Activated naive CD8-positive, alpha-beta T cell treated with anti-CD3 and anti-CD28 coated beads, Interleukin-2, amount 10 ng/mL, durations not matched to agents 7 days and 5 days (primary cell): ENCODE measurements around the gene FBRS. TPM values are rescaled to one million over a fixed set of nuclear protein-coding genes. Genes with fewer than 3 reads are reported as not detected.

Source experiments
- ATAC-seq: fragments of 150-1000 bp; cut with Tn5 transposase; one replicate; pipeline ENCODE4 v1.10.0; 2021; ENCODE audit warnings: low read depth, moderate library complexity
- POLR2A ChIA-PET: fragments of 350-600 bp; sonication (Branson Sonifier 250); formaldehyde crosslinking; loops from one replicate; lab custom pipeline; 2021; ENCODE audit warnings: antibody characterized with exemption; lab: Charles Lee
- DNase-seq: peaks from one replicate; pipeline ENCODE4 v3.0.0; 2021
- H3K27ac Mint-ChIP-seq: one replicate; pipeline ENCODE4 v1.8.0; 2022; ENCODE audit warnings: mild to moderate bottlenecking, mixed read lengths
- H3K27me3 Mint-ChIP-seq: one replicate; pipeline ENCODE4 v1.8.0; 2022; ENCODE audit warnings: mild to moderate bottlenecking, moderate library complexity, mixed read lengths
- H3K36me3 Mint-ChIP-seq: one replicate; pipeline ENCODE4 v1.8.0; 2021; ENCODE audit warnings: mild to moderate bottlenecking, mixed read lengths
- H3K4me1 Mint-ChIP-seq: one replicate; pipeline ENCODE4 v1.8.0; 2021; ENCODE audit warnings: mixed read lengths
- H3K4me3 Mint-ChIP-seq: one replicate; pipeline ENCODE4 v1.8.0; 2022; ENCODE audit warnings: mild to moderate bottlenecking, moderate library complexity, mixed read lengths
- H3K9me3 Mint-ChIP-seq: one replicate; pipeline ENCODE4 v1.8.0; 2021; ENCODE audit warnings: mixed read lengths
- total RNA-seq, 2 experiments: library from RNA; stranded (reverse); gene quantifications; one replicate each; pipeline ENCODE4 v1.2.3, GENCODE V29; 2021

The FBRS gene
- total RNA-seq, 2 experiments from 2014 or later: 140 to 143 TPM

DNA sequence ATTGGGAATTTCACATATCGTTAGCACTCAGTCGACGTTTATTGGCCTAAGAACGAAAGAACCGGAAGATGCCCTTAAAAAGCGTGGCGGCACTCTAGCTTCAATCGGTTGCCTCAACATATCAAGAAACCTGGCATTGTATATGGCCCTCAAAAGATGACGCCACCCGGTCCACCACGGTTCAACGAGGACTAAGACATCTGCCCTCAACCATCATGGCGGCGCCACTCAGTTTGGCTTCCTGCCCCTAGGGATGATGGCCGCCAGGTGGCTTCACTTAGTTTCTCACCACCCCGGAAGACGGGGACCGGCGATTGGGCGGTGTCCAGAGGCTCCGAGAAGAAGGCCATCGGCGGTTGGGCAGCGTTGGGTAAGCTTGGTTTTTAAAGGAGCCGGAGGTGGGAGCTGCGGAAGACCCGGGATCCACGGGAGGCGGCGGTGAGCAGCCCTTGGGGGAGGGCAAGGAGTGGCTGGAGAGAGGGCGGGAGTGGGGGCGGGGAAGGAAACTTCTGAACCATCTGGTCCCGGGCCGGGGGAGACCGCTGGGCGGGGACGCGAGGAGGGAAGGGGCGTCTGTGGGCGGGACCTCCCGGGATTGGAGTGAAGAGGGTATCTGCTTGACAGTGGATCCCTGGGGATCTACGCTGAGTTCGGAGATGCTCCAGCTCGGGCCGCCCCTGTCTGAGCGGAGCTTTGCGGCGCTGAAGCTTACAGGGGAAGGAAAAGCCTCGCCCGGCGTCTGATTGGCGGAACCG lies 7.7 kb upstream of the FBRS start, which contains the start of gene PRR14:
Gene PRR14 (plus strand): TSS at position 592 of the 755 bp plus-strand sequence. CDS start 686 bp downstream, outside the sequence.
- Mint-ChIP-seq H3K4me3 (peak within 1 kb of the TSS; percentile 98), H3K36me3 (peaks cover 5% of the 10 kb centered on the region), H3K27ac (peak within 1 kb of the TSS; percentile 99), H3K4me1 (peaks cover 28% of the 10 kb centered on the region), H3K27me3 (no peaks in the 10 kb centered on the region), H3K9me3 (no peaks in the 10 kb centered on the region)
- POLR2A ChIA-PET: interaction anchor here (0.6 to 2.7 kb wide), 17 partner anchors 9 to 530 kb away, joined by 3 to 38 read pairs (median 4); partner anchors contain the start of genes CORO1A, DCTPP1, FBRS and SRCAP
- ATAC-seq (peak; percentile 85), DNase-seq (peak; percentile 94)

DNA sequence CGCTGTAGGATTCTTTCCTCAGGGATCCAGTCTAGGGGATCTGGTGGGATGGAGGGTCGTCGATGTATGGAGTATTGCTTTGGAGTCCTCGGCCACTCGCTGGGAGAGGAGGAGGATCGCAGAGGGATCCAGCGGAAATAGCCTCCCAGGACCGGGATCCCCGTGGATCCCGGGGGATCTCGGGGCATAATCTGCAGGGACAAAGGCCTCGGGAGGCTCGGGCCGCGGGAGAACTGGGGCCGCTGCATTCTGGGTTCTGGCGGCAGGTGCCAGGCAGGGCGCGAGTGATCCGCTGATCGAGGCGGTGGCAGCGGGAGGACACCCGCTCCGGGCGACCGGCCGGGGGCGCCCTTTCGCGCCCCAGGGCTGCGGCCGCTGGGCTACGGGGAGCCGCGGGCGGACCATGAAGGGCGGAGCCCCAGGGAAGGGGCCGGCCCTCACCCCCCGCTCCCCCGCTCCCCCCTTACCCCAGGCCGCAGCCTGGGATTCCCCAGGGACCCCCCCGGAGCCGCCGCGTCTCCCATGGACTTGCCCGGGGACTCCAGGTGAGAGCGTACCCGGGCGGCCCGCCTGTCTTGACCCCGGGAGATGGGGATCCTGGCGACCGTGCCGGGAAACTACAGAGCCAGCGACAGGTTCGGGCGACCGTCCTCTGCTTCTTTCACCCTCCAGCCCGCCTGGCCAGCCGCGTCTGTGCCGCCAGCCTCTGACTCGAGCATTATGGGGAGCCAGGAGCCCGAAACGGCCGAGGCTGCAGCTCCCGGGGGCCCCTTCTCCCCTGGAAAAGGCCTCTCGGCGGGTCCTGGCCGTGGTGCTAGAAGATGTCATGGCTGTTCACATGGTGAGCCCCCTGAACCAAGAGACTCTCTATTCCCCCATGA lies 6.9 kb upstream of the FBRS start:
- Mint-ChIP-seq H3K36me3 (peaks cover 8% of the 10 kb centered on the region), H3K9me3 (no peaks in the 10 kb centered on the region), H3K4me1 (peaks cover 28% of the 10 kb centered on the region), H3K27me3 (no peaks in the 10 kb centered on the region), H3K4me3 (peak overlapping the region; percentile 98), H3K27ac (peak overlapping the region; percentile 99)
- peak; percentile 62 for ATAC-seq
- POLR2A ChIA-PET: interaction anchor here (0.6 to 2.7 kb wide), 13 partner anchors 8 to 531 kb away, joined by 3 to 38 read pairs (median 4); partner anchors contain the start of genes CORO1A, FBRS, SRCAP and ZNF688
- peak; percentile 86 for DNase-seq

DNA sequence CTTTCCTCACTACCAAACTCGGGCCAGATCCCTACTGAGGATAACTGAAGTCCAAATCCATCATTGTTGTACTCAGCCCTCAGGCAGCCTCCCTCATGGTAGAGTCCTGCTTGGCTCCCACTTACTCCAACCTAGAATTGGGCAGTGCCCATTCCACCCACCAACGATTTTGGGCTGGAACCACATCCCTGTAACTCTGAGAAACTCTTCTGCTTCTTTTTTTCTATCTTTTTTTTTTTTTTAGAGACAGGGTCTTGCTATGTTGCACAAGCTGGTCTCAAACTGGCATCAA lies 6.3 kb upstream of the FBRS start:
- H3K36me3 Mint-ChIP-seq: peaks cover 11% of the 10 kb centered on the region
- POLR2A ChIA-PET: interaction anchor here (0.7 to 1.7 kb wide), 4 partner anchors 8 to 47 kb away, joined by 3 to 4 read pairs (median 4); partner anchors contain the start of genes SRCAP and ZNF689
- H3K9me3 Mint-ChIP-seq: no peaks in the 10 kb centered on the region

DNA sequence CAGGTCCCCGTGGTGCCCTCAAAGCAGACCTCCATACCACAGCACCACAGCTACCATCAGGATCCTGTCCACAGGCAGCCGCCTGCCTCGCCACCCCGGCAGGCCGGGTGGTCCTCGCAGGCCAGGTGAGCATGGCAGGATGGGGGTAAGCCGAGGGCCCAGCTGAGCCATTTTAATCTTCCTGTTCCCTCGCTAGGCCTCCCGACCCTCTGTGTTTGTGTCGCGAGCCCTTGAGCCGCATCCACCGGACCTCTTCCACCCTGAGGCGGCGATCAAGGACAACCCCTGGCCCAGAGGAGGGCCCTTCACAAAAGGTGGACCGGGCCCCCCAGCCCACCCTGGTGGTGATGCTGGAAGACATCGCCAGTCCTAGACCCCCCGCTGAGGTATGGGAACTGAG lies 5.5 kb upstream of the FBRS start:
- no peaks in the 10 kb centered on the region for H3K9me3 Mint-ChIP-seq

More for the DNA sequence above, 6.3 kb upstream of the FBRS start:
- Mint-ChIP-seq H3K4me1 (peaks cover 26% of the 10 kb centered on the region), H3K4me3 (peak overlapping the region; percentile 93), H3K27me3 (no peaks in the 10 kb centered on the region), H3K27ac (peak overlapping the region; percentile 86)
- ATAC-seq (no peak), DNase-seq (no peak)

DNA sequence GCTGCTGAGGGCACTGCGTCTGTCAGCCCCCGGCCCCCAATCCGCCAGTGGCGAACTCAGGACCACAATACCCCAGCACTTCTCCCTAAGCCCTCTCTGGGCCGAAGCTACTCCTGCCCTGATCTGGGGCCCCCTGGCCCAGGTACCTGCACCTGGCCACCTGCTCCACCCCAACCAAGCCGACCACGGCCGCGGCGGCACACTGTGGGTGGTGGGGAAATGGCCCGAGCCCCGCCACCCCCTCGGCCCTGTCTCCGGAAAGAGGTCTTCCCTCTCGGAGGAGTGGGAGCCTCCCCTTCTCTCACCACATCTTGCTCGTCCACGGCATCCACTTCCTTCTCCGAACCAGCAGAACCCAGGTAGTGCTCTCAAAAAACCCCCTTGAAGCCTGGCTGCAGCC lies 3.4 kb upstream of the FBRS start:
- peaks cover 29% of the 10 kb centered on the region for H3K4me1 Mint-ChIP-seq
- no peak for DNase-seq
- peaks cover 11% of the 10 kb centered on the region for H3K36me3 Mint-ChIP-seq
- no peak for ATAC-seq
- peak overlapping the region; percentile 43 for H3K27ac Mint-ChIP-seq
- no peaks in the 10 kb centered on the region for H3K9me3 Mint-ChIP-seq
- POLR2A ChIA-PET: no interaction called here
- H3K4me3 Mint-ChIP-seq: no peak overlapping the region
- H3K27me3 Mint-ChIP-seq: no peaks in the 10 kb centered on the region

More for the DNA sequence above, 5.5 kb upstream of the FBRS start:
- POLR2A ChIA-PET: interaction anchor here (0.7 kb wide), 2 partner anchors 8 to 12 kb away, joined by 3 to 4 read pairs; no protein-coding TSS in a partner anchor
- Mint-ChIP-seq H3K36me3 (peaks cover 11% of the 10 kb centered on the region), H3K4me3 (peak overlapping the region; percentile 93), H3K27ac (peak overlapping the region; percentile 86), H3K27me3 (no peaks in the 10 kb centered on the region), H3K4me1 (peaks cover 32% of the 10 kb centered on the region)
- ATAC-seq: no peak
- no peak for DNase-seq

DNA sequence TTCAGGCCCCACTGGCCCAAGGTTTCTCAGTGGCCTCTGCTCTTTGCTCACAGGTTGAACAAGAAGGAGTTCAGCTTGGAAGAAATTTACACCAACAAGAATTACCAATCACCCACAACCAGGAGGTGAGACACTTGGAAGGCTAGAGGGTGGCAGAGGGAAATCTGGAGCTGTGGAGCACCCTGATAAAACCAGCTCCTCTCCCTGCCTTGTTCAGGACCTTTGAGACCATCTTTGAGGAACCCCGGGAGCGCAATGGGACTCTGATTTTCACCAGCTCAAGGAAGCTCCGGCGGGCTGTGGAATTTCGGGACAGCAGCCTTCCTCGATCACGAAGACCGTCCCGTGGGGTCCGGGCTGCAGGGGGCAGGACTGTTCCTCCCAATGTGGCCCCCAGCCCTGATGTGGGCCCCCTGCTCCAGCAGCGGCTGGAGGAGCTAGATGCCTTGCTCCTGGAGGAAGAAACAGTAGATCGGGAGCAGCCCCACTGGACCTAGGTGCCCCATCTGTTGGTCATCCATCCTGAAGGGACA lies 2.4 kb upstream of the FBRS start:
- POLR2A ChIA-PET: interaction anchor here (0.6 kb wide), 1 partner anchor 174 kb away, joined by 3 read pairs; no protein-coding TSS in a partner anchor
- ATAC-seq (no peak), DNase-seq (no peak)
- Mint-ChIP-seq H3K27me3 (no peaks in the 10 kb centered on the region), H3K27ac (no peak overlapping the region), H3K4me1 (peaks cover 28% of the 10 kb centered on the region), H3K36me3 (peaks cover 15% of the 10 kb centered on the region), H3K9me3 (no peaks in the 10 kb centered on the region), H3K4me3 (no peak overlapping the region)

DNA sequence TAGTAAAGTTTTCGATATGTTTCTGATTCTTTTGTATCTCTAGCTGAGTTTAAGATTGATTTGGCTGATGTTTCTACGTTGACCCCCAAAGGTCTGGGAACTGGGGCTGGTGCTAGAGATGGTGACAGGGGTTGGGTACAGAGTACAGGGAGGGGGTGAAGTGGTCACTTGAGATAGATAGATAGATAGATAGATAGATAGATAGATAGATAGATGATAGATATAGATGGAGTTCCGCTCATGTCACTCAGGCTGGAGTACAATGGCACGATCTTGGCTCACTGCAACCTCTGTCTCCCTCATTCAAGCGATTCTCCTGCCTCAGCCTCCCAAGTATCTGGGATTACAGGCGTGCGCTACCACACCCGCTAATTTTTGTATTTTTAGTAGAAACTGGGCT lies 1.8 kb upstream of the FBRS start:
- H3K4me1 Mint-ChIP-seq: peaks cover 31% of the 10 kb centered on the region
- no peak for ATAC-seq
- POLR2A ChIA-PET: no interaction called here

DNA sequence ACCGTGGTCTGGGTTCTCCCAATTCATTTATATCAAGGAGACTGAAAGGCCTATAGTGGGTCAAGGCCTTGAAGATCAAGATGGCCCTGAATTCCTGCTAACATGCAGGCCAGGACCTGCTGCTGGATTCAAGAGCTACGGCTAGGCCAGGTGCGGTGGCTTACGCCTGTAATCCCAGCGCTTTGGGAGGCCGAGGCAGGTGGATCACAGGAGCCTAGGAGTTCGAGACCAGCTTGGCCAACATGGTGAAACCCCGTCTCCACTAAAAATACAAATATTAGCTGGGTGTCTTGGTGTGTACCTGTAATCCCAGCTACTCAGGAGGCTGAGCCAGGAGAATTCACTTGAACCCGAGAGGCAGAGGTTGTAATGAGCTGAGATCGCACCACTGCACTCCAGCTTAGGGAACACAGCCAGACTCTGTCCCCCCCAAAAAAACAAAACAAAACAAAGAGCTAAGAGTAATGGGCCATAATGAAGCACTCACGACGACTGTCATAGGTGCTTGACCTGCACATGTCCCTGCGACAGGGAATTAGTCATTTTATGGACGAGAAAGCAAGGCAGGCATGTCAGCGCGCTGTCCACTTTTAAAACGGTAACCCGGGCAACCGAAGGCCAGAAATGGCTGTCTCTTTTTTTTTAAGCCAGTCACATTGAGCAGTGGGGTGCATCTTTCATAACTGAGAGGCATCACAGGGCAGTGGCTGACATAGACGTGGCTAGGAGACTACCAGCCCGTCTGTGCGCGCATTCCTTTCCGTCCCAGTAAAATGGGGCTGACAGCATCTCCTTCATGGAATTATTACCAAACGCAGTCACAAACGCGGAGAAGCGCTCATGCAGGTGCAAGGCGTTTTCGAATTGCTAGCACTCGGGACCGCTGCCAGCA lies 1.0 kb upstream of the FBRS start:
- Mint-ChIP-seq H3K4me1 (peaks cover 34% of the 10 kb centered on the region), H3K27ac (peak overlapping the region; percentile 86), H3K27me3 (no peaks in the 10 kb centered on the region), H3K9me3 (no peaks in the 10 kb centered on the region), H3K36me3 (peaks cover 24% of the 10 kb centered on the region), H3K4me3 (peak overlapping the region; percentile 81)
- DNase-seq (no peak), ATAC-seq (no peak)
- POLR2A ChIA-PET: interaction anchor here (0.6 to 0.9 kb wide), 3 partner anchors 23 to 71 kb away, joined by 3 to 4 read pairs (median 3); partner anchors contain the start of gene ZNF689

More for the DNA sequence above, 1.8 kb upstream of the FBRS start:
- Mint-ChIP-seq H3K36me3 (peaks cover 18% of the 10 kb centered on the region), H3K9me3 (no peaks in the 10 kb centered on the region), H3K27ac (no peak overlapping the region), H3K27me3 (no peaks in the 10 kb centered on the region), H3K4me3 (peak overlapping the region; percentile 42)
- no peak for DNase-seq

DNA sequence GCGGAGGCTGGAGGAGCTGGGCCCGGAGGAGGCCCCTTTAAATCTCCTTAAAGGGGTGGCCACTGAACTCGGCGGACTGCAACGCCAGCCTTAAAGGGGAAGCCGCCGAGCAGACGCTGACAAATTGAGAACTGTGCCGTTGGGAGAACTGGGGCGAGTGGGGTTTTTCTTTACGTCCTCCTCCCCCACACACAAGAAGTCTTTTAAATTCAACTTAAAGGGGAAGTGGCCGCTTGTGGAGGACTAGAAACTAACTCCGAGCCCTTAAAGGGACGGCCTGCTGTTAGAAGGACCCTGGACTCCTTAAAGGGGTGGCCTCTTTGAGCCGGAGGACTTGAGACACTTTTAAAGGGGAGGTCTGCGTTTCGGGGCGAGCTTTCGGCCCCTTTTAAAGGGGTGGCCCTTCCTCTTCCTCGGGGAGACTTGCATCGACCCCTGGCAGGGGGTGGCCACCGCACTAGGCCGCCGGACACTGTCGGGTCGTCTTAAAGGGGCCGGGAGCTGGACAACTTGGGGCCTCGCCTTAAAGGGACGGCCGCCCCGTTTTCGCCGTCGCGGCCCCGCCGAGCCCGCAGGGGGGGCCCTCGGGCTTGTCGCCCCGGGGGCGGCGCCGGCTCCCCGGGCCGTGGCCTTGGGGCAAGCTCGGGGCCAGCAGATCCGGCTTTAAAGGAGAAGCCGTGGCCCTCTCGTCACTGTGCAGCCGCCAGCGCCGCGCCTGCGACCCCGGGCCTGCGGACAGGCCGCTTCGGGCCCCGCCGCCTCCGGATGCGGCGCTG lies 688 bp downstream of the FBRS start:
- peaks cover 33% of the 10 kb centered on the region for H3K36me3 Mint-ChIP-seq
- peak; percentile 62 for ATAC-seq
- no peaks in the 10 kb centered on the region for H3K27me3 Mint-ChIP-seq
- H3K4me1 Mint-ChIP-seq: peaks cover 38% of the 10 kb centered on the region
- no peaks in the 10 kb centered on the region for H3K9me3 Mint-ChIP-seq
- H3K27ac Mint-ChIP-seq: peak overlapping the region; percentile 100
- peak; percentile 86 for DNase-seq
- H3K4me3 Mint-ChIP-seq: peak overlapping the region; percentile 93
- POLR2A ChIA-PET: interaction anchor here (0.6 to 4.1 kb wide), 29 partner anchors 9 to 956 kb away, joined by 3 to 52 read pairs (median 5); partner anchors contain the start of genes CORO1A, DCTPP1, PHKG2 and PRR14

DNA sequence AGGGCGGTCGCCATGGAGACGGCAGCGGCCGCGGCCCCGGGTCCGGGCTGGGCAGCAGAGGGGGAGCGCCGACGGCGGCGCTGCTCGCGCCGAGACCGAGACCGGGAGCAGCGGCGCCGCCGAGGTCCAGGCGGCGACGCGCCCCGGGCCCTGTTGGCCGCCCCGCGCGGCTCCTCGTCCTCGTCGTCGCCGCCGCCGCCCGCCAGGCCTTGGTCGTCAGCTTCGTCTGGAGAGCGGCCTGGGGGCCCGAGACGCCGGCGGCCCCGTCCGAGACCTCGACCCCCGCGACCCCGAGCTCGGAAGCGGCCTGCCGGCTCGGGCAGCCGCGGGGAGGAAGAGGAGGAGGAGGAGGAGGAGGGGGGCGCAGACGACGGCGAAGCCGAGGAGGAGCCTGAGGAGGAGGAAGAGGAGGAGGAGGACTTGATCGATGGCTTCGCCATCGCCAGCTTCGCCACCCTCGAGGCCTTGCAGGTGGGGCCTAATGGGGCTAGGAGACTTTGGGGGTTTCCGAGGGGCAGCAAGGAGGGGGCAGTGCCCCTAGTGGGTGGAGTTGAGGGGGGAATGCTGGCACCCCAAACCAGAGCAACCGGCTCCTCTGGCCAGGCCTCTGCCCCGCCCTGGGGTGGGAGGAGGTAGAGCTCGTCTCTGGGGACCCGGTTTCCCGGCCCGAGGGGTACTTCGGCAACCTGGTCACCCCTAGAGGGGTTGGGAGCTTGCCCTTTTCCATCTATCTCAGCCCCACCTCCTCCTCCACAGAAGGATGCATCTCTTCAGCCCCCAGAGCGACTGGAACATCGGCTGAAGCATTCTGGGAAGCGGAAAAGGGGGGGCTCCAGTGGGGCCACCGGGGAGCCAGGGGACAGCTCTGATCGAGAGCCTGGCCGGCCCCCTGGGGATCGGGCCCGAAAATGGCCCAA lies 1.5 kb downstream of the FBRS start:
- POLR2A ChIA-PET: interaction anchor here (0.6 to 4.1 kb wide), 24 partner anchors 8 to 853 kb away, joined by 3 to 52 read pairs (median 6); partner anchors contain the start of genes CORO1A, PHKG2, PRR14 and SEPTIN1

More for the DNA sequence above, 1.5 kb downstream of the FBRS start:
- H3K27me3 Mint-ChIP-seq: no peaks in the 10 kb centered on the region
- H3K4me1 Mint-ChIP-seq: peaks cover 39% of the 10 kb centered on the region
- ATAC-seq (no peak), DNase-seq (peak; percentile 67)
- H3K36me3 Mint-ChIP-seq: peaks cover 32% of the 10 kb centered on the region
- peak overlapping the region; percentile 95 for H3K27ac Mint-ChIP-seq
- H3K4me3 Mint-ChIP-seq: peak overlapping the region; percentile 96
- H3K9me3 Mint-ChIP-seq: no peaks in the 10 kb centered on the region
